Sigmoid colon (tissue), 4 donors: ENCODE data around the gene GPC6.

Experiments
- EP300 ChIP-seq, 4 donors: sonication (generic); formaldehyde crosslinking; IDR thresholded peaks; one replicate each; pipeline ENCODE4 v1.6.1; 2017; ENCODE audit warnings: antibody characterized with exemption in 4 of 4
- POLR2A ChIP-seq, 2 donors: fragments of 450-650 bp; IDR thresholded peaks; one replicate each; pipeline ENCODE4 v1.6.1; 2016; ENCODE audit warnings: antibody characterized with exemption in 2 of 2, mild to moderate bottlenecking in 2 of 2, moderate library complexity in 2 of 2
- TF ChIP-seq, protein P1 (sequence below), 4 experiments: fragments of 450-650 bp in 3 of 4; fragments of 200-600 bp in 1 of 4; IDR thresholded peaks; one replicate each; pipeline ENCODE4 v1.5.1; 2016 to 2019; ENCODE audit warnings: antibody characterized with exemption in 4 of 4, mild to moderate bottlenecking in 3 of 4, moderate library complexity in 2 of 4

DNA sequence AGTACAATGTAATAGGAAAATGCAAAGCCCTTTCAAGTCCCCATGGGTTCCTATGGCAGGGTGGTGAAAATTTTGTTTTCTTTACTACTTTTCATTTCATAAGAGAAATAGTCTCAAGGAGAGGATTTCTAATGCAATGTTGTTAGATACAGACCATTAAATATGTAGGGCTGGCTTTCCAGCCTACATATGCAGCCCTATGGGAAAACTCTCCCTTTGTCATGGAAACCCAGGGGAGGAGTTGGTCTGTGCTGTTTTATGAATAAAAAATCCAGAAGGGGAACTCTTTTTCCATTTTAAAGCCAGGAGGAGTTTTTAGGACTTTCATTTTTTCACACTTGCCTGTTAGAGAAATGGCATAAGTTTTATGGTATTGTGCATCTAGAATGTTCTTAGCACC lies 1133.3 kb downstream of the GPC6 start:
- TF ChIP-seq, protein P1, sequence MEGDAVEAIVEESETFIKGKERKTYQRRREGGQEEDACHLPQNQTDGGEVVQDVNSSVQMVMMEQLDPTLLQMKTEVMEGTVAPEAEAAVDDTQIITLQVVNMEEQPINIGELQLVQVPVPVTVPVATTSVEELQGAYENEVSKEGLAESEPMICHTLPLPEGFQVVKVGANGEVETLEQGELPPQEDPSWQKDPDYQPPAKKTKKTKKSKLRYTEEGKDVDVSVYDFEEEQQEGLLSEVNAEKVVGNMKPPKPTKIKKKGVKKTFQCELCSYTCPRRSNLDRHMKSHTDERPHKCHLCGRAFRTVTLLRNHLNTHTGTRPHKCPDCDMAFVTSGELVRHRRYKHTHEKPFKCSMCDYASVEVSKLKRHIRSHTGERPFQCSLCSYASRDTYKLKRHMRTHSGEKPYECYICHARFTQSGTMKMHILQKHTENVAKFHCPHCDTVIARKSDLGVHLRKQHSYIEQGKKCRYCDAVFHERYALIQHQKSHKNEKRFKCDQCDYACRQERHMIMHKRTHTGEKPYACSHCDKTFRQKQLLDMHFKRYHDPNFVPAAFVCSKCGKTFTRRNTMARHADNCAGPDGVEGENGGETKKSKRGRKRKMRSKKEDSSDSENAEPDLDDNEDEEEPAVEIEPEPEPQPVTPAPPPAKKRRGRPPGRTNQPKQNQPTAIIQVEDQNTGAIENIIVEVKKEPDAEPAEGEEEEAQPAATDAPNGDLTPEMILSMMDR (IDR thresholded peaks at IDR 0.05) = no peak
- TF ChIP-seq POLR2A (IDR thresholded peaks at IDR 0.05) (no peak), EP300 (IDR thresholded peaks at IDR 0.05) (no peak)
